GM12878 (cell line): ENCODE measurements around the gene GIMAP4. TPM values are rescaled to one million over a fixed set of nuclear protein-coding genes. Genes with fewer than 3 reads are reported as not detected.
"Not testable (repeated sequence)": the region's sequence is repeated elsewhere in the genome, so short reads cannot be mapped to it uniquely, and the experiment has no call there.

Source experiments
- ATAC-seq: fragments of 200-7000 bp; cut with Tn5 transposase; 3 replicates; pipeline ENCODE4 v1.9.1; 2020; ENCODE audit warnings: mild to moderate bottlenecking, moderate library complexity
- BruUV-seq: library from RNA; stranded (reverse); fragments of 400-500 nt; replicated peaks from 2 replicates; lab custom pipeline; 2021; lab: Mats Ljungman, UMichigan
- CTCF ChIA-PET: fragments of 300-600 bp; sonication (Branson Sonifier 250); formaldehyde crosslinking; extraction: SDS; loops from one replicate; lab custom pipeline; 2021; ENCODE audit warnings: inconsistent platforms; lab: Yijun Ruan, JAX
- POLR2A ChIA-PET: fragments of 350-600 bp; formaldehyde crosslinking; extraction: SDS; loops from one replicate; lab custom pipeline; 2021; ENCODE audit warnings: inconsistent platforms; lab: Charles Lee
- RAD21 ChIA-PET: fragments of 300-600 bp; sonication (Branson Sonifier 250); formaldehyde crosslinking; loops from one replicate; lab custom pipeline; 2023; ENCODE audit warnings: antibody characterized with exemption; ENCODE audit not compliant: unreplicated experiment; lab: Charles Lee
- SMC1A ChIA-PET: fragments of 300-600 bp; sonication (Branson Sonifier 250); formaldehyde crosslinking; loops from one replicate; lab custom pipeline; 2023; ENCODE audit not compliant: unreplicated experiment, uncharacterized antibody; lab: Charles Lee
- DNase-seq: peaks from one replicate; pipeline ENCODE4 v3.0.0-alpha.2; 2011; ENCODE audit warnings: low read depth, low spot score
- FAIRE-seq: peaks from 3 replicates; lab custom pipeline; 2011; peaks lifted over from hg19 to GRCh38; lab: Jason Lieb, UNC
- H2AFZ ChIP-seq: 2 replicates; pipeline ENCODE4 v1.6.0; 2011; ENCODE audit warnings: low read depth, low read length, control low read depth; ENCODE audit not compliant: control insufficient read depth
- H3K27ac ChIP-seq: 2 replicates; pipeline ENCODE4 v1.5.1; 2011; ENCODE audit warnings: control low read depth; ENCODE audit not compliant: control insufficient read depth, insufficient read depth
- H3K27me3 ChIP-seq, 2 experiments: replicated peaks in 1 of 2; 2 replicates each; pipeline versions ENCODE4 v1.6.0 to v1.6.1; 2011; ENCODE audit warnings: low read length in 1 of 2; ENCODE audit not compliant: control insufficient read depth in 2 of 2, insufficient read depth in 2 of 2
- H3K36me3 ChIP-seq, 2 experiments: 2 replicates each; pipeline ENCODE4 v1.5.1; 2011; ENCODE audit warnings: low read length in 1 of 2; ENCODE audit not compliant: control insufficient read depth in 2 of 2, insufficient read depth in 2 of 2
- H3K4me1 ChIP-seq: 2 replicates; pipeline ENCODE4 v1.6.1; 2011; ENCODE audit warnings: mild to moderate bottlenecking, low read length, moderate library complexity, mixed read lengths; ENCODE audit not compliant: control insufficient read depth, insufficient read depth
- H3K4me2 ChIP-seq: 2 replicates; pipeline ENCODE4 v1.6.0; 2011; ENCODE audit warnings: control low read depth; ENCODE audit not compliant: control insufficient read depth, insufficient read depth
- H3K4me3 ChIP-seq: fragments of 200-600 bp; sonication (generic); 2 replicates; pipeline ENCODE4 v1.5.1; 2016
- H3K79me2 ChIP-seq: 2 replicates; pipeline ENCODE4 v1.6.0; 2011; ENCODE audit warnings: low read length; ENCODE audit not compliant: control insufficient read depth, insufficient read depth
- H3K9ac ChIP-seq: 2 replicates; pipeline ENCODE4 v1.8.0; 2011; ENCODE audit warnings: low read length, control low read depth, mixed read lengths; ENCODE audit not compliant: control insufficient read depth, insufficient read depth
- H3K9me3 ChIP-seq: replicated peaks from 3 replicates; pipeline ENCODE4 v1.5.1; 2011; ENCODE audit warnings: mild to moderate bottlenecking, low read length; ENCODE audit not compliant: control insufficient read depth, insufficient read depth
- H4K20me1 ChIP-seq: 2 replicates; pipeline ENCODE4 v1.6.0; 2011; ENCODE audit not compliant: control insufficient read depth, insufficient read depth
- RUNX3 ChIP-seq: IDR thresholded peaks from 2 replicates; pipeline ENCODE4 v1.6.1; 2012; ENCODE audit warnings: low read length, inconsistent platforms
- WGBS: methylation state at CpG from one replicate; pipeline ENCODE4 v1.1.6; 2016; ENCODE audit warnings: low lambda C conversion rate; ENCODE audit not compliant: insufficient replicate concordance, insufficient coverage; ENCODE audit errors: missing lambda C conversion rate; 5-methylcytosine and 5-hydroxymethylcytosine counted together
- in situ Hi-C: fragments of 300-500 bp; cut with MboI; formaldehyde crosslinking; loops from 9 replicates; pipeline ENCODE4 v1.14.3; 2018; ENCODE audit warnings: mixed read lengths
- intact Hi-C: fragments of 100-400 bp; cut with micrococcal nuclease; formaldehyde crosslinking; loops from one replicate; pipeline ENCODE4 v1.14.2; 2022; ENCODE audit not compliant: unreplicated experiment
- polyA plus RNA-seq, 11 experiments: library from polyadenylated mRNA; depleted of rRNA in 4 of 11; unstranded in 6 of 11; stranded (reverse) in 5 of 11; fragments of >200 nt; fragmentation: Nextera tagmentation in 4 of 11; fragmentation: Illumina TruSeq in 1 of 11; extraction: Ambion mirVana in 4 of 11; extraction: Trizol in 1 of 11; gene quantifications; 1 replicate in 1 of 11; 2 replicates in 10 of 11; pipeline versions ENCODE4 v1.2.1 to v1.2.3, GENCODE V29; 2011 to 2016; ENCODE audit warnings: inconsistent platforms in 2 of 11, missing spikeins in 2 of 11, low read depth in 1 of 11
- total RNA-seq, 4 experiments: library from RNA; depleted of rRNA in 3 of 4; stranded (reverse); fragments of >200 nt in 3 of 4; fragmentation: Illumina TruSeq in 1 of 4; extraction: Trizol in 1 of 4; gene quantifications; 2 replicates each; pipeline versions ENCODE4 v1.2.1 to v1.2.3, GENCODE V29; 2013 to 2021
- TF ChIP-seq, protein P1 (sequence below): fragments of 450-650 bp; conservative IDR thresholded peaks from 2 replicates; pipeline ENCODE4 v1.6.1; 2017; ENCODE audit warnings: mild to moderate bottlenecking, moderate library complexity

GIMAP4 gene
- total and polyA plus RNA-seq, 10 of the 15 experiments (the other 5 are each of a cell fraction or from before 2014, with no cell fraction given), result 0.06 to 1.5 (median 0.32) TPM; not detected in 1

DNA sequence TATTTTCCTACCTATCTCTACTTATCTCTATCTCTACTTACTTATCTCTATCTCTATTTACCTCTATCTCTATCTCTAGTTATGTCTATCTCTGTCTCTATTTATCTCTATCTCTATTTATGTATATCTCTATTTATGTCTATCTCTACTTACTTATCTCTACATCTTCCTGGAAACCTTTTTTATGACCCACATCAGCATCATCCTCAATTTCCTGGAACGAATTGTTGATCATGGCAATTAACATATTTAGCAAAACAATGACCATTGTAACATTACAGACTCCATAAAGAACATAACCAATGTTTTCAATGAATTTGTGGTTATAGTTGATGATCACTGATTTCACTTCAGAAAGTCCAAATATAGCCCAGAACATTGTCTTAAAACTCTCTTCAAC, 46.7 kb downstream of the GIMAP4 start (continued):
- TF ChIP-seq, protein P1, sequence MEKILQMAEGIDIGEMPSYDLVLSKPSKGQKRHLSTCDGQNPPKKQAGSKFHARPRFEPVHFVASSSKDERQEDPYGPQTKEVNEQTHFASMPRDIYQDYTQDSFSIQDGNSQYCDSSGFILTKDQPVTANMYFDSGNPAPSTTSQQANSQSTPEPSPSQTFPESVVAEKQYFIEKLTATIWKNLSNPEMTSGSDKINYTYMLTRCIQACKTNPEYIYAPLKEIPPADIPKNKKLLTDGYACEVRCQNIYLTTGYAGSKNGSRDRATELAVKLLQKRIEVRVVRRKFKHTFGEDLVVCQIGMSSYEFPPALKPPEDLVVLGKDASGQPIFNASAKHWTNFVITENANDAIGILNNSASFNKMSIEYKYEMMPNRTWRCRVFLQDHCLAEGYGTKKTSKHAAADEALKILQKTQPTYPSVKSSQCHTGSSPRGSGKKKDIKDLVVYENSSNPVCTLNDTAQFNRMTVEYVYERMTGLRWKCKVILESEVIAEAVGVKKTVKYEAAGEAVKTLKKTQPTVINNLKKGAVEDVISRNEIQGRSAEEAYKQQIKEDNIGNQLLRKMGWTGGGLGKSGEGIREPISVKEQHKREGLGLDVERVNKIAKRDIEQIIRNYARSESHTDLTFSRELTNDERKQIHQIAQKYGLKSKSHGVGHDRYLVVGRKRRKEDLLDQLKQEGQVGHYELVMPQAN, result no peak
- TF ChIP-seq RUNX3, result no peak
- TF ChIP-seq, all 136 proteins: peak for 0

GRCh38 chr7:150614426-150614825, 47.2 kb downstream of the GIMAP4 start:
- H3K9ac ChIP-seq, H3K27me3 ChIP-seq, H2AFZ ChIP-seq, in situ Hi-C loops, DNase-seq, H3K4me2 ChIP-seq, H3K27ac ChIP-seq, CTCF ChIA-PET, H3K9me3 ChIP-seq, BruUV-seq, H3K4me3 ChIP-seq, H3K79me2 ChIP-seq, FAIRE-seq, POLR2A ChIA-PET, H3K4me1 ChIP-seq, H4K20me1 ChIP-seq, ATAC-seq, RAD21 ChIA-PET, H3K36me3 ChIP-seq, intact Hi-C loops: not testable (repeated sequence)
- SMC1A ChIA-PET, result interaction anchor here (1.6 kb wide), 1 partner anchor 109 kb away, joined by 3 read pairs; no protein-coding TSS in a partner anchor
- 31% methylated on average over 1 of the region's 1 CpG for WGBS

GRCh38 chr7:150615221-150615755, 48.1 kb downstream of the GIMAP4 start:
- intact Hi-C loops, ATAC-seq, H3K79me2 ChIP-seq, in situ Hi-C loops, H3K9me3 ChIP-seq, RAD21 ChIA-PET, POLR2A ChIA-PET, BruUV-seq, H3K4me1 ChIP-seq, H3K4me2 ChIP-seq, CTCF ChIA-PET, DNase-seq, H3K27me3 ChIP-seq, H2AFZ ChIP-seq, H4K20me1 ChIP-seq, H3K36me3 ChIP-seq, H3K27ac ChIP-seq, H3K9ac ChIP-seq, FAIRE-seq, H3K4me3 ChIP-seq: not testable (repeated sequence)
- SMC1A ChIA-PET, result interaction anchor here (1.6 kb wide), 1 partner anchor 110 kb away, joined by 3 read pairs; no protein-coding TSS in a partner anchor
- 84% methylated on average over 5 of the region's 5 CpGs for WGBS
